ENCODE results near the gene SNAPC1.

- no peak for TF ChIP-seq MED1 (CRISPR knock-in tag; IDR thresholded peaks at IDR 0.05; ENCODE audit: borderline replicate concordance)
- no peak for TF ChIP-seq CHD4 (IDR thresholded peaks at IDR 0.05; ENCODE audit: insufficient read depth, insufficient replicate concordance, low read depth, low read length, poor library complexity, severe bottlenecking)
- no peak for TF ChIP-seq ZBTB9 (CRISPR knock-in tag; IDR thresholded peaks at IDR 0.05)
- no peak for TF ChIP-seq NR3C1 (CRISPR knock-in tag; IDR thresholded peaks at IDR 0.05)
- TF ChIP-seq CTCF (IDR thresholded peaks at IDR 0.05 in 2 of 3, conservative IDR thresholded peaks at IDR 0.05 in 1 of 3; ENCODE audit: insufficient read depth in 2 of 3, low read depth in 1 of 3, low read length in 3 of 3), result no peak
- TF ChIP-seq SREBF2 (CRISPR knock-in tag; IDR thresholded peaks at IDR 0.05), result no peak
- no peak for TF ChIP-seq ZFP30 (CRISPR knock-in tag; IDR thresholded peaks at IDR 0.05; ENCODE audit: borderline replicate concordance)
- no peak for TF ChIP-seq JUNB (CRISPR knock-in tag; conservative IDR thresholded peaks at IDR 0.05)
- TF ChIP-seq ATF4 (CRISPR knock-in tag; IDR thresholded peaks at IDR 0.05), result no peak
- TF ChIP-seq USF2 (CRISPR knock-in tag; IDR thresholded peaks at IDR 0.05), result no peak
- TF ChIP-seq ATF6 (CRISPR knock-in tag; IDR thresholded peaks at IDR 0.05), result no peak
- no peak for TF ChIP-seq ETV5 (CRISPR knock-in tag; IDR thresholded peaks at IDR 0.05; ENCODE audit: low read depth)
Observed at GRCh38 chr14:61836184-61836583, 74.0 kb downstream of the SNAPC1 start.

Data from K562 (cell line).